Activated CD4-positive, CD25-positive, alpha-beta regulatory T cell treated with anti-CD3 and anti-CD28 coated beads, Interleukin-2, amount 50 U/mL, for 72 hours (primary cell): ENCODE data around the gene PCDHGA4.
"Not testable (repeated sequence)": the region's sequence is repeated elsewhere in the genome, so short reads cannot be mapped to it uniquely, and the experiment has no call there.

ENCODE experiments used
- DNase-seq: peaks from one replicate; pipeline ENCODE4 v3.0.0; 2021

Gene PCDHGA4

GRCh38 chr5:141354900-141355469, at the start of gene PCDHGA4:
Gene PCDHGA4 (plus strand): TSS chr5:141355021. CDS start chr5:141355108, 87 bp downstream.
- no peak for DNase-seq

- DNase-seq: no peak
These were observed 48.2 kb upstream of the PCDHGA4 start for GRCh38 chr5:141306630-141307029.

GRCh38 chr5:141313711-141314110, 41.1 kb upstream of the PCDHGA4 start:
- no peak for DNase-seq

GRCh38 chr5:141316963-141317362, 37.9 kb upstream of the PCDHGA4 start:
- not testable (repeated sequence) for DNase-seq

- DNase-seq: no peak
These were observed 35.6 kb upstream of the PCDHGA4 start for GRCh38 chr5:141319202-141319601.

- DNase-seq: no peak
These were observed 35.1 kb upstream of the PCDHGA4 start for GRCh38 chr5:141319699-141320098.

GRCh38 chr5:141320225-141321169, 34.3 kb upstream of the PCDHGA4 start, which contains the start of gene TAF7:
Gene TAF7 (minus strand): TSS chr5:141320784. CDS start chr5:141320044, 740 bp downstream.
- DNase-seq: peak; percentile 93

GRCh38 chr5:141322261-141322660, 32.6 kb upstream of the PCDHGA4 start:
- no peak for DNase-seq

GRCh38 chr5:141326088-141326854, 28.6 kb upstream of the PCDHGA4 start:
- DNase-seq: peak; percentile 52

GRCh38 chr5:141328231-141328630, 26.6 kb upstream of the PCDHGA4 start:
- no peak for DNase-seq

- DNase-seq: no peak
These were observed 24.3 kb upstream of the PCDHGA4 start, which contains the start of gene PCDHGA1 for GRCh38 chr5:141330299-141331080. Gene PCDHGA1 (plus strand): TSS chr5:141330514.

GRCh38 chr5:141332571-141332970, 22.2 kb upstream of the PCDHGA4 start:
- not testable (repeated sequence) for DNase-seq

GRCh38 chr5:141338538-141339306, 16.1 kb upstream of the PCDHGA4 start, which contains the start of gene PCDHGA2:
Gene PCDHGA2 (plus strand): TSS chr5:141338760.
- DNase-seq: no peak

GRCh38 chr5:141340781-141341354, 14.0 kb upstream of the PCDHGA4 start:
- DNase-seq: not testable (repeated sequence)

GRCh38 chr5:141342773-141343172, 12.0 kb upstream of the PCDHGA4 start:
- DNase-seq: no peak

- no peak for DNase-seq
These were observed 11.4 kb upstream of the PCDHGA4 start, which contains the start of gene PCDHGA3 for GRCh38 chr5:141343242-141343952. Gene PCDHGA3 (plus strand): TSS chr5:141343829. CDS start chr5:141344034, 205 bp downstream.

GRCh38 chr5:141343953-141344463, 10.8 kb upstream of the PCDHGA4 start:
- DNase-seq: no peak

- no peak for DNase-seq
These were observed 9.5 kb upstream of the PCDHGA4 start for GRCh38 chr5:141345327-141345726.

- not testable (repeated sequence) for DNase-seq
These were observed 8.8 kb upstream of the PCDHGA4 start for GRCh38 chr5:141346017-141346416.
